IPS-18a (cell line): ENCODE results near the gene GOLGA6B.
"Not testable (repeated sequence)": the region's sequence is repeated elsewhere in the genome, so short reads cannot be mapped to it uniquely, and the experiment has no call there.

ENCODE experiments used
- H3K27ac ChIP-seq: one replicate; pipeline ENCODE4 v1.5.1; 2013; ENCODE audit warnings: low read length
- H3K27me3 ChIP-seq: one replicate; pipeline ENCODE4 v1.6.1; 2013; ENCODE audit warnings: mild to moderate bottlenecking, low read length; ENCODE audit not compliant: control insufficient read depth, insufficient read depth
- H3K36me3 ChIP-seq: one replicate; pipeline ENCODE4 v1.6.1; 2013; ENCODE audit warnings: low read depth, low read length; ENCODE audit not compliant: control insufficient read depth
- H3K4me1 ChIP-seq: one replicate; pipeline ENCODE4 v1.6.1; 2013; ENCODE audit warnings: low read depth, low read length; ENCODE audit not compliant: control insufficient read depth
- H3K4me3 ChIP-seq: one replicate; pipeline ENCODE4 v1.5.1; 2013; ENCODE audit warnings: low read length
- H3K9ac ChIP-seq: one replicate; pipeline ENCODE4 v1.6.1; 2013; ENCODE audit warnings: mild to moderate bottlenecking, low read length, moderate library complexity
- H3K9me3 ChIP-seq: one replicate; pipeline ENCODE4 v1.6.1; 2013; ENCODE audit warnings: low read depth, low read length; ENCODE audit not compliant: control insufficient read depth

The GOLGA6B gene, protein sequence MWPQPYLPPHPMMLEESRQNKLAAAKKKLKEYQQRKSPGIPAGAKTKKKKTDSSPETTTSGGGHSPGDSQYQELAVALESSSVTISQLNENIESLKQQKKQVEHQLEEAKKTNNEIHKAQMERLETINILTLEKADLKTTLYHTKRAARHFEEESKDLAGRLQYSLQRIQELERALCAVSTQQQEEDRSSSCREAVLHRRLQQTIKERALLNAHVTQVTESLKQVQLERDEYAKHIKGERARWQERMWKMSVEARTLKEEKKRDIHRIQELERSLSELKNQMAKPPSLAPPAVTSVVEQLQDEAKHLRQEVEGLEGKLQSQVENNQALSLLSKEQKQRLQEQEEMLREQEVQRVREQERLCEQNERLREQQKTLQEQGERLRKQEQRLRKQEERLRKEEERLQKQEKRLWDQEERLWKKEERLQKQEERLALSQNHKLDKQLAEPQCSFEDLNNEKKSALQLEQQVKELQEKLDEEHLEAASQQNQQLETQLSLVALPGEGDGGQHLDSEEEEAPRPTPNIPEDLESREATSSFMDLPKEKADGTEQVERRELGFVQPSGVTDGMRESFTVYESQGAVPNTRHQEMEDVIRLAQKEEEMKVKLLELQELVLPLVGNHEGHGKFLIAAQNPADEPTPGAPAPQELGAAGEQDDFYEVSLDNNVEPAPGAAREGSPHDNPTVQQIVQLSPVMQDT

DNA sequence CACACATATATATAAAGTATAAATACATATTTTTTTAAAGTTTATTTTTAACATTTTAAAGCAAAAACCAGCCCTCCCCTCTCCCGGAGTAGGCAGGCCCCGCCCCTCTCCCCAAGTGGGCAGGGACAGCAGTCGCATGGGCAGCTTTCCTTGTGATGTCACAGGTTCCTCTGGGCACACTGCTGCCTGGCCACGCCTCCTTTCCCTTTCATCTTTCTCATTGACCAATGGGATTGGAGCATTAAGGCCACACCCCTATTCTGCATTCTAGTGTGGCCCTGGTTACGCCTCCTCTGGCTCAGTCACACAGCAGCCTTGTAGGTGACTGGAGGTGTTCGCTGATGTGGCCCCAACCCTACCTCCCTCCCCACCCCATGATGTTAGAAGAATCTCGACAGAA lies at the start of gene GOLGA6B:
Gene GOLGA6B, plus strand, starts transcription at position 301 of the 400 bp plus-strand sequence. Its CDS starts 41 bp downstream, at position 342.
- not testable (repeated sequence) for H3K4me3 ChIP-seq, H3K9ac ChIP-seq, H3K9me3 ChIP-seq, H3K27me3 ChIP-seq, H3K4me1 ChIP-seq, H3K36me3 ChIP-seq, H3K27ac ChIP-seq

DNA sequence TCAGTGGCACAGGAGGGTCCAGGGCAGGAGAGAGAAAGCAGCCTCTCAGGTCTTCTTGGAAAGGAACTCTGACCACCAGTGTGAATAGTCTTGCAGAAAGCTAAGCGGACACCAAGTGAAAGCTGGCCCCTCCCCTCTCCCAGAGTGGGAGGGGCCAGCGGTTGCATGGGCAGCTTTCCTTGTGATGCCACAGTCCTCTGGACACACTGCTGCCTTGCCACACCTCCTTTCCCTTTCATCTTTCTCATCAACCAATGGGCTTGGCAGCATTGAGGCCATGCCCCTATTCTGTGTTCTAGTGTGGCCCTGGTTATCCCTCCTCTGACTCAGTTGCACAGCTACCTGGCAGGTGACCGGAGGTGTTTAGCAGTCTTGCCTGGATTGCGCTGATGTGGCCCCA lies 49.7 kb upstream of the GOLGA6B start:
- Histone ChIP-seq H3K27me3 (no peaks in the 10 kb centered on the region), H3K9ac (no peak overlapping the region), H3K9me3 (no peaks in the 10 kb centered on the region), H3K4me1 (peaks cover 4% of the 10 kb centered on the region), H3K27ac (no peak overlapping the region), H3K36me3 (no peaks in the 10 kb centered on the region), H3K4me3 (no peak overlapping the region)

DNA sequence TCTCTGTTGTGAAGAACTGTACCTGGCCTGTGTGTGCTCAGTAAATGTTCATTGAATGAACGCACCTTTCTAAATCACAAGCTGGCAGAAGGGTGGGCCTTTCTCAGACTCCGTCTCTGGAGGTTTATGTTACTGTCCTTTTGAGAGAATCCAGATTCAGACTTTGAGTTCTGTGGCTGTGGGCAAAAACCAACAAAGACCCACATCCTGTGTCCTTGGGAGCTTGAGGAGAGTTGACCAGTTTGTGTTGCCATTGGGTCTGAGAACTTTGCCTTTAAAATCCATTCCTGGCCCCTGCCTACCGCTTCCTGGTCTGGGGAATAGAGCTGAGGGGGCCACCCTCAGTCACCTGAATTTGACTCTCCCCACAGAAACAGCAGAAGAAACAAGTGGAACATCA lies 46.4 kb upstream of the GOLGA6B start:
- not testable (repeated sequence) for H3K4me3 ChIP-seq, H3K27me3 ChIP-seq, H3K9ac ChIP-seq, H3K9me3 ChIP-seq, H3K27ac ChIP-seq, H3K4me1 ChIP-seq, H3K36me3 ChIP-seq

DNA sequence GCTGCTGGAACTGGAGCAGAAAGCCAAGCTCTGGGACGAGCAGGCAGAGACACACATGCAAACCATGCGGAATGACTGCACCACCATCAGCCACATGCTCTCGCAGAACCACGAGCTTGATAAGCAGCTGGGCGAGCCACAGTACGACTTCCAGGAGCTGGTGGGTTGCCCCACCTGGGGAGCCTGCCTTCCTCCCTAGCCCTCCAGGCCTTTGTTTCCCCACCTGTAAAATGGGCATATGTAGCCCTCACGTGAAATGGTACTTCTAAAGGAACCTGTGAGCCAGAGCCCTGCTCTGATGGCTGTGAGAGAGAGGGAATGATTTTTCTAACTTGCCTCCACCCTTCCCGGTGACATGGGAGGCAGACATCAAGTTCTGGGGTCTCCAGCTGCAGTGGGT lies 44.6 kb upstream of the GOLGA6B start:
- Histone ChIP-seq H3K4me3 (no peak overlapping the region), H3K9me3 (no peaks in the 10 kb centered on the region), H3K36me3 (no peaks in the 10 kb centered on the region), H3K9ac (no peak overlapping the region), H3K4me1 (peaks cover 1% of the 10 kb centered on the region), H3K27me3 (no peaks in the 10 kb centered on the region), H3K27ac (no peak overlapping the region)

DNA sequence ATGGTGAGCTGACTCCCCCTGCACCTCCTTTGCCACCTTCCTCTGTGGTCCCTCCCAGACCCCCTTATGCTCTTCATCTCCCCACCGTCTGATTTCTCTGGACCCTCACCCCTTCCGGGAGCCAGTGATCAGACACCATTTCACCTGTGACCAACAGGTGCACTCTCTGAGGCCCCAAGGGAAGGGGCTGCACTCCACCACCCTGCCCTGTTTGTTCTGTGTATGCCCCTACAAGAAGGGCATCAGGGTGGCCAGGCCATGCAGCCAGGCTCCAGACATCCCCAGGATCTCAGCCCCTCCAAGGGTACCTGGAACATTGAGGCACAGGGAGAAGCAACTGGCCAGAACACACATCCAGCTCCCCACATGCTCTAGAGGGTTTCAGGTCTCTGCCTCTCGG lies 42.2 kb upstream of the GOLGA6B start:
- H3K27ac ChIP-seq, H3K9ac ChIP-seq, H3K27me3 ChIP-seq, H3K36me3 ChIP-seq, H3K9me3 ChIP-seq, H3K4me3 ChIP-seq: not testable (repeated sequence)
- peaks cover 16% of the 10 kb centered on the region for H3K4me1 ChIP-seq

DNA sequence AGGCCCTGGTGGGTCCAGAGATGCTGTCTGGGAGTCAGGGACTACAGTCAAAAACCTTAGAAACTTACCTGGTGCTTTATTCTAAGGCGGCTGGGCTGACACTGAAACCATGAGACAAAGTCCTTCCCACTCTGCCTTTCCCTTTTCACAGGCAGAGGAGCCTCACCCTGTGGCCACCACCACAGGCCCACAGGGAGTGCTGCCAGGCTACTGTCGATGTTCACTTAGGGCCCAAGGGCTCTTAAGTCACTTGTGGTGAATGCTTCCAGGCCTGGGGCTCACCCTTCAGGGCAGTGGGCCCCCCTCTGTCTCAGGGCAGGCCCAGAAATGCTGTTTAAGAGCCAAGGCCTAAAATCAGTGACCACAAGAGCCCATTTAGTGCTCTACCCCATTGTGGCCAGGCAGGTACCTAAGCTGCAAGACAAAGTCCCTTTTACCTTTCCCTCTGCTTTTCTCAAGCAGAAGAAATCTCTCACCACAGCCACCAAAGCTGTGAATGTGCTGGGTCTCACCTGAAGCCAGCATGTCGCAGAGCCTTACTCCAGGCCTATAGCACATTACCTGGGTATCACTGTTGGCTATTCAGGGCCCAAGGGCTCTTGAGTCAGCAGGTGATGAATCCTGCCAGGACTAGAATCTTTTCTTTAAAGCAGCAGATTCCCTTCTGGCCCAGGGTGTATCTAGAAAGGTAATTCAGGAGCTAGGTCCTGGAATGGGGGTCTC lies 39.5 kb upstream of the GOLGA6B start:
- no peaks in the 10 kb centered on the region for H3K27me3 ChIP-seq
- H3K27ac ChIP-seq, result no peak overlapping the region
- H3K4me3 ChIP-seq, result peak overlapping the region; percentile 11

DNA sequence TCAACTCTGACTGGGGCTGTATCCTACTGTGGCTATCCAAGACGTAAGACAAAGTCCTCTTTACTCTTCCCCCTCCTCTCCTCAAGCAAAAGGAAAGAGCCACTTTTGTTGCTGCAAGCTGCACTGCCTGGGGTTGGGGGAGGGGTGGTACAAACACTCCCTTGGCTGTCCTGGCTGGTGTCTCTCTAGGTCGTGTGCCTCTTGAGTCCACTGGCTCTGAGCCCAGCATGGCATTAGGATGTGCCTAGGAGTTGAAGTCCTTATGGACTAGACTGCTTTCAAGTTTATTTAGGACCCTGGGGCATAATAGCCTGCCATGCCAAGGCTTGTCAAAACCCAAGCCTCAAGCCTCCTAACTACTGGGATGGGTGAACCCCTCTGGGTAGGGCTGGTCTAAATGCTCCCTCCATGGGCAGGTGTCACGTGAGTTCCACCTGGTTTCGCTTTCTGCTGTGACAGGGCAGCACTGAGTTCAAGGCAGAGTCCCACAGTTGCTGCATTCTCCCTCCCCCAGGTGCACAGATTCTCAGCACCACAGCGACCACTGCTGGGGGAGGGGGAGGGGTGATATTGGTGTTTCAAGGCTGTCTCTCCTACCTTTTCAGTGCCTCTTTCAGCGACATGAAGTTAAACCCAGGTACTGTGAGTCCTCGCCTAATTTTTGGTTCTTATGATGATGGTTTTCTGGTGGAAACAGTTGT lies 38.8 kb upstream of the GOLGA6B start:
- Histone ChIP-seq H3K4me1 (peaks cover 16% of the 10 kb centered on the region), H3K4me3 (peak overlapping the region; percentile 11)
- not testable (repeated sequence) for H3K27ac ChIP-seq, H3K9me3 ChIP-seq, H3K9ac ChIP-seq, H3K27me3 ChIP-seq, H3K36me3 ChIP-seq

More for the DNA sequence above, 39.5 kb upstream of the GOLGA6B start:
- H3K9me3 ChIP-seq, result no peaks in the 10 kb centered on the region
- H3K4me1 ChIP-seq, result peaks cover 16% of the 10 kb centered on the region
- H3K9ac ChIP-seq, result no peak overlapping the region
- H3K36me3 ChIP-seq, result no peaks in the 10 kb centered on the region

DNA sequence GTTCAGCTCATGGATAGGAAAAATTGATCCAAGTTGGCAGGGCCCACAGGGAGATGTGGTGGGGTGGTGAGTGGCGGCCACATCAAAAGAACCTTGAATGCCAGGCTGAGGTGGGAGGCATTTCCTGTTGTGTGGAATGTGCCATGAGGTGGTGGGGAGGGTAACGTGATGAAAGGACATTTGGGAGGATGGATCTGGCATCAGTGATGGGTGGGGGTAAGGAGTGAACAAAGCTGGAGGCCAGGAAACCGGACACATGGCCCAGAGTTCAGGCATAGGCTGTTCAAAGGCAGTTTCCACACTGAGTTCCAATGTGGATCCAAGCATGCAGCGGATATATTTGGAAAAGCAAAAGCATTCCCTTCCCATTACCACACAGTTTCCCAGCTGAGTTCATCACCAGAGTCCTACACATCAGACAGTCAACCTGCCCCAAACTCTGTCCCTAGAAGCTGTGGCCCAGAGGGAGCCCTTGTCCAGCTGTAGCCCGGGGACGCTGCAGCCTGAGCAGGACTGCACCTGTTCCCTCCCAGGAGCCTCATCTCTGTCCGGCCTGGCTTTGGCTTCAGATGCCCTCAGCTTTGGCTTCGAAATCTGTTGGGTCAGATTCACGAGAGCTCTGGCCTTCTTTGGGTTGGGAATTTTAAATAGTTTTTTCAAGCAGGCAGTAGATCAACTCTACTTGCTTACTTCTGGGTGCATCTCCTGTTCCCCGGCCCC lies 37.8 kb upstream of the GOLGA6B start:
- H3K36me3 ChIP-seq, result no peaks in the 10 kb centered on the region
- peaks cover 16% of the 10 kb centered on the region for H3K4me1 ChIP-seq
- no peaks in the 10 kb centered on the region for H3K9me3 ChIP-seq
- no peak overlapping the region for H3K9ac ChIP-seq
- no peaks in the 10 kb centered on the region for H3K27me3 ChIP-seq
- H3K4me3 ChIP-seq, result no peak overlapping the region
- no peak overlapping the region for H3K27ac ChIP-seq

DNA sequence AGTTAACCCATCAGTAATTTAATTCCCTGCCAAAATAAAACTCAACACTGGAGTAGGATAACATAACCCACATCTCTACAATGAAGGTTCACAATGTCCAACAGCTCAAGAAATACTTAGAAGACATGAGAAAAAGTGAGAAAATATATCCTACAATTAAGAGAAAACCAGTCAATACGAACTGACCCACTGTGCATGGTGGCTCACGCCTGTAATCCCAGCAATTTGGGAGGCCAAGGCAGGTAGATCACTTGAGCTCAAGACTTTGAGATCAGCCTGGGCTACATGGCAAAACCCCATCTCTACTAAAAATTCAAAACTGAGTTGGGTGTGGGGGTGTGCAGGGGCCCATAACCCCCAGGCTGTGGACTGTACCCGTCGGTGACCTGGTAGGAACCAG lies 30.6 kb upstream of the GOLGA6B start:
- H3K4me3 ChIP-seq, H3K36me3 ChIP-seq, H3K4me1 ChIP-seq, H3K27me3 ChIP-seq, H3K9me3 ChIP-seq, H3K27ac ChIP-seq, H3K9ac ChIP-seq: not testable (repeated sequence)

DNA sequence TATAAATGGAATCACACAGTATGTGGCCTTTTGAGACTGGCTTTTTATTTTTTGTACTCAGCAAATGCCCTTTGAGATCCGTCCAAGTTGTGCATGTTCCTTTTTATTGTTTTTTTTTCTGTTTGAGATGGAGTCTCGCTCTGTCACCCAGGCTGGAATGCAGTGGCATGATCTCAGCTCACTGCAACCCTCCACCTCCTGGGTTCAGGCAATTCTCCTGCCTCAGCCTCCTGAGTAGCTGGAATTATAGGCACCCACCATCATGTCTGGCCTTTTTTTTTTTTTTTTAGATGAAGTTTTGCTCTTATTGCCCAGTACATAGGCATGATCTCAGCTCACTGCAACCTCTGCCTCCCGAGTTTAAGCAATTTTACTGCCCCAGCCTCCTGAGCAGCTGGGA lies 28.3 kb upstream of the GOLGA6B start:
- not testable (repeated sequence) for H3K27ac ChIP-seq, H3K9ac ChIP-seq, H3K36me3 ChIP-seq, H3K9me3 ChIP-seq, H3K4me1 ChIP-seq, H3K4me3 ChIP-seq, H3K27me3 ChIP-seq
